Measurements from ENCODE around the gene MRPS12.

DNA sequence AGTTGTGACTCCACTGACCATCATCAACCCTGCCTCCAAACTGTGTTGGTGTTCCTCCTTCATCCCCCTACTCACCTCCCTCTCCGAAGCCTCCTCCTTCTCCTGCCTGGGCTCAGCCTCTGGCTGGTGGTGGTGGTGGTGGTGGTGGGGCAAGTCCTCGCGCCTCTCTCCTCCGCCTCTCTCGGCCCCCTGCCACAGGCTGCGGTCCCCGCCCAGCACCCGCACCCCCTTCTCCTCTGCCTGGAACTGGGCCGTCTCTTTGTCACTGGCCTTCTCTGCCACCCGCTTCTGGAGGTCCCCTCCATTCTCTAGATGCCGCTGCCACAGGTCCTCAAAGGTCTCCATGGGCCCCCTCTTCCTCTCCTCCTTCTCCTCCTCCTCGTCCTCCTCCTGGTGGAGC is 20.3 kb upstream of the MRPS12 start:
- no peak for TF ChIP-seq POLR2A (IDR thresholded peaks at IDR 0.05)
- TF ChIP-seq, protein P1, sequence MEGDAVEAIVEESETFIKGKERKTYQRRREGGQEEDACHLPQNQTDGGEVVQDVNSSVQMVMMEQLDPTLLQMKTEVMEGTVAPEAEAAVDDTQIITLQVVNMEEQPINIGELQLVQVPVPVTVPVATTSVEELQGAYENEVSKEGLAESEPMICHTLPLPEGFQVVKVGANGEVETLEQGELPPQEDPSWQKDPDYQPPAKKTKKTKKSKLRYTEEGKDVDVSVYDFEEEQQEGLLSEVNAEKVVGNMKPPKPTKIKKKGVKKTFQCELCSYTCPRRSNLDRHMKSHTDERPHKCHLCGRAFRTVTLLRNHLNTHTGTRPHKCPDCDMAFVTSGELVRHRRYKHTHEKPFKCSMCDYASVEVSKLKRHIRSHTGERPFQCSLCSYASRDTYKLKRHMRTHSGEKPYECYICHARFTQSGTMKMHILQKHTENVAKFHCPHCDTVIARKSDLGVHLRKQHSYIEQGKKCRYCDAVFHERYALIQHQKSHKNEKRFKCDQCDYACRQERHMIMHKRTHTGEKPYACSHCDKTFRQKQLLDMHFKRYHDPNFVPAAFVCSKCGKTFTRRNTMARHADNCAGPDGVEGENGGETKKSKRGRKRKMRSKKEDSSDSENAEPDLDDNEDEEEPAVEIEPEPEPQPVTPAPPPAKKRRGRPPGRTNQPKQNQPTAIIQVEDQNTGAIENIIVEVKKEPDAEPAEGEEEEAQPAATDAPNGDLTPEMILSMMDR (IDR thresholded peaks at IDR 0.05) = no peak
